Right lobe of liver (tissue), 4 donors: ENCODE data around the gene MYO5C.

Source experiments
- CTCF ChIP-seq, 4 donors: fragments of 200-600 bp in 3 of 4; fragments of 450-650 bp in 1 of 4; IDR thresholded peaks; one replicate each; pipeline versions ENCODE4 v1.5.1 to v1.8.0; 2016 to 2022; ENCODE audit warnings: antibody characterized with exemption in 4 of 4, mild to moderate bottlenecking in 2 of 4
- POLR2A ChIP-seq: fragments of 450-650 bp; IDR thresholded peaks from one replicate; pipeline ENCODE4 v1.6.1; 2017; ENCODE audit warnings: antibody characterized with exemption, mild to moderate bottlenecking
- donor health status: DM: no; HTN: no; CAD: no.
- donor health status: DM: no; HTN: no; CAD: no.
- donor health status: DM: no; HTN: yes; CAD: no.

GRCh38 chr15:52153900-52154895 lies 141.4 kb downstream of the MYO5C start:
- no peak for TF ChIP-seq CTCF (IDR thresholded peaks at IDR 0.05)
- TF ChIP-seq POLR2A = no peak
